ENCODE data around the gene MAML2.

Gene MAML2

DNA sequence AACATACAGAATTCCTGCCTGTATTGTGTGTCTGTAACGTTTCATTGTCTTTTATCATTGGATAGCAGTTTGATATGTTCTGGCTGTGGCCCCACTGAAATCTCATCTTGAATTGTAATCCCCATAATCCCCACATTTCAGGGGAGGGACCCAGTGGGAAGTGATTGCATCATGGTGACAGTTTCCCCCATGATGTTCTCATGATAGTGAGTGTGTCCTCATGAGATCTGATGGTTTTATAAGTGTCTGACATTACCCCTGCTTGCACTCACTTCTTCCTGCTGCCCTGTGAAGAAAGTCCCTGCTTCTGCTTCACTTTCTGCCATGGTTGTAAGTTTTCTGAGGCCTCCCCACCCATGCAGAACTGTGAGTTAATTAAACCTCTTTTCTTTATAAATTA lies 399.4 kb downstream of the MAML2 start:
- FAIRE-seq (no peak), DNase-seq (ENCODE audit: insufficient read length, low spot score) (no peak)

DNA sequence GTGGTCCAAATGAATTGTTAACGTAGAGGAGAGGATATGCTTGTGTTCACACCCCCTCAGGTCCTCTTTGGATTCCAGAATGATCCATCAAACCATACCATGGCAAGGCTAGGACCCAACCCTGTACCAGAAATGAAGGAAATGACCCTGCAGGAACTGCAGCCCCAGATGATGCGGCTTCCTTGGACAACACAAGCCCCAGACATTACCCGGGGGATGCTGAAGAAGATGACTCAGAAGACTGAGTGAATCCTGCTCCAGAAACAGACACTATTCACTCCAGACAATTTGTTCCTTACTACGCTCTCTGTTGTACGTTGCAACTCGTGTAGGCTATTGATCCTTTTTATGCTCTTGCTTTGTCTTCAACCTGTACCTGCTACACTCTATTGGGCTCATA lies 403.9 kb downstream of the MAML2 start:
- FAIRE-seq = no peak
- DNase-seq (ENCODE audit: insufficient read length, low spot score) = no peak

DNA sequence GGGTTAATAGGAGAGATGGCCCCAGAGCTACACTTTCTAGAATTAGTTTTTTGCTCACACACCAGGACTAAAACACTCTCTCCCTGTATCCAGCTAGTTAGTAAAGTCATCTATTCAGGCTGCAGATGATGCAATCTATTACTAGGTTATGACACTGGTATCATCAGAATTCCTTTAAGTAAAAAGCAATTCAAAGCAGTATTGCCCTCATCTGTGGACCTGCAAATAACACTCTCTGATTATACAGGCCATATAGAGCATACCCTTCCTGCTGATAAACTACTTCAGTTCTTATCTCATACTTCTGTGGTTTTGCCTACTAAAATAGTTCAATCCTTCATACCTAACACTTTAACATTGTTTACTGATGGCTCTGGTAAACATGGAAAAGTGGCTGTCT lies 405.6 kb downstream of the MAML2 start:
- DNase-seq (ENCODE audit: insufficient read length, low spot score) (no peak), FAIRE-seq (no peak)

DNA sequence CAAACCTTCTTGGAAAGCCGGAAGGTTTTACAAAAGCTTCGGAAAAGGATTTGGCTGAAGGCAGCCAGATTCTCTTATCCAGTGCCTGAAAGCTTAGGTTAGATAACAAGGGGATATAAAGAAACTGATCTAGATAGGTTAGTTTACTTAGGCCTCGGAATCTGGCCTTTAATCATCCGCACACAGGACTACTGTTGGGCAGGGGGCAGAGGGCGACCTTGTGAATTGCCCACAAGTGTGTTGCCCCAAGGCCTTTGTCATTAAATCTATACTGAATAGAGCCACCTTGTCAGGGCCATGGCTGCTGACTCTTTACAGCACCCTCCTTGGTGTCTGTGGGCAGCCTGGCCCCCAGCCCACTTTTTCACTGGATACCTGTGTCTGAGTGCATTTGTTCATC lies 409.4 kb downstream of the MAML2 start:
- no peak for FAIRE-seq
- no peak for DNase-seq (ENCODE audit: insufficient read length, low spot score)

DNA sequence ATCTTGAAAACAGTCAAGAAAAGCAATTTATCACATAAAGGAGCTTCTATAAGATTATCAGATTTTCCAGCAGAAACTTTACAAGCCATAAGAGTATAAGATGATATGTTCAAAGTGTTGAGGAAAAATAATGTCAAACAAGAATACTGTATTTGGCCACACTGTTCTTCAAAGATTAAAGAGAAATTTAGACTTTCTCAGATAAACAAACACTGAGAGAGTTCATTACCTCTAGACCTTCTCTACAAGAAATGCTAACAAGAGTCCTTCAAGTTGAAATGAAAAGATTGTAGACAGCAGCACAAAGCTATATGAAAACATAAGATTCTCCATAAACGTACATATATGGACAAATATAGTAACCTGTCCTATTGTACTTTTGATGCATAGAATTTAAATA lies 411.1 kb downstream of the MAML2 start:
- DNase-seq (ENCODE audit: insufficient read length, low spot score) (no peak), FAIRE-seq (no peak)

DNA sequence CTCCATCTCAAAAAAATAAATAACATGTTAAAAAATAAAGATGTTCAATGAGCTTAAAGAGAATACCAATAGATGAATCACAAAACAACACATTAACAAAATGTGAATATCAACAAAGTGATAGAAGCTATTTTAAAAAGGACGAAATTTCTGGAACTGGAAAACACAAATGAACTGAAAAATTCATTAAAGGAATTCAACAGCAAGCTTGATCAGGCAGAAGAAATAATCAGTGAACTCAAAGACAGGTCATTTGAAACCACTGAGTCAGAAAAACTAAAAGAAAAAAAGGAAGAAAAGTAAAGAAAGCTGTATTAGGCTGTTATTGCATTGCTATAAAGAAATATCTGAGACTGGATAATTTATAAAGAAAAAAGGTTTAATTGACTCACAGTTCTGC lies 412.0 kb downstream of the MAML2 start:
- no peak for DNase-seq (ENCODE audit: insufficient read length, low spot score)
- no peak for FAIRE-seq

DNA sequence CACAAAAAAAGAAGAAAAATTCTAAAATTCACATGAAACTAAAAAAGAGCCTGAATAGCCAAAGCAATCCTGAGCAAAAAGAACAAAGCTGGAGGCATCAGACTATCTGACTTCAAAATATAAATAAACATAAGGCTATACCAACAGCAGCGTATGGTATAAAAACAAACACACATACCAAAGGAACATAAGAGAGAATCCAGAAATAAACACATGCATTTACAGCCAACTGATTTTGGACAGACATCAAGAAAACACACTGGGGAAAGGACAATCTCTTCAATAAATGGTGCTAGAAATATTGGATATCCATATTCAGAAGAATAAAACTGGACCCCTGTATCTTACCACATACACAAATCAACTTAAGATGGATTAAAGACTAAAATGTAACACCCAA lies 416.3 kb downstream of the MAML2 start:
- DNase-seq (ENCODE audit: insufficient read length, low spot score) = no peak
- FAIRE-seq = no peak
